IMR-90 (cell line): ENCODE measurements around the gene CLEC16A. TPM values are rescaled to one million over a fixed set of nuclear protein-coding genes. Genes with fewer than 3 reads are reported as not detected.

Experiments used
- ATAC-seq: fragments of 200-7000 bp; cut with Tn5 transposase; 2 replicates; pipeline ENCODE4 v1.9.1; 2020; ENCODE audit warnings: low read depth, mild to moderate bottlenecking, moderate library complexity
- BruUV-seq: library from RNA; stranded (reverse); fragments of 400-500 nt; replicated peaks from 2 replicates; lab custom pipeline; 2021; lab: Mats Ljungman, UMichigan
- CTCF ChIA-PET: fragments of 300-600 bp; formaldehyde crosslinking; extraction: SDS; loops from one replicate; lab custom pipeline; 2021; ENCODE audit warnings: antibody characterized with exemption; lab: Yijun Ruan, JAX
- POLR2A ChIA-PET: fragments of 300-600 bp; sonication (Branson Sonifier 250); formaldehyde crosslinking; loops from one replicate; lab custom pipeline; 2022; ENCODE audit warnings: antibody characterized with exemption; ENCODE audit not compliant: unreplicated experiment; lab: Charles Lee
- DNase-seq: peaks from one replicate; pipeline ENCODE4 v3.0.0; 2013
- H2AFZ ChIP-seq: replicated peaks from 2 replicates; pipeline ENCODE3; 2013; ENCODE audit warnings: low read length, mild to moderate bottlenecking; ENCODE audit not compliant: poor library complexity
- H2AK5ac ChIP-seq: 2 replicates; pipeline ENCODE4 v1.6.1; 2013; ENCODE audit warnings: low read depth, low read length, inconsistent platforms
- H2AK9ac ChIP-seq: replicated peaks from 2 replicates; pipeline ENCODE3; 2013; ENCODE audit warnings: mild to moderate bottlenecking, low read depth, low read length, moderate library complexity; ENCODE audit not compliant: poor library complexity
- H2BK120ac ChIP-seq: 2 replicates; pipeline ENCODE4 v1.6.1; 2013; ENCODE audit warnings: low read depth, low read length, inconsistent platforms
- H2BK15ac ChIP-seq: 3 replicates; pipeline ENCODE4 v1.6.1; 2013; ENCODE audit warnings: low read depth, low read length, inconsistent platforms
- H2BK20ac ChIP-seq: 2 replicates; pipeline ENCODE4 v1.6.1; 2013; ENCODE audit warnings: low read depth, mild to moderate bottlenecking, inconsistent platforms, low read length, moderate library complexity
- H2BK5ac ChIP-seq: 2 replicates; pipeline ENCODE4 v1.6.1; 2013; ENCODE audit warnings: mild to moderate bottlenecking, low read depth, low read length, inconsistent platforms; ENCODE audit not compliant: poor library complexity, severe bottlenecking
- H3K14ac ChIP-seq: replicated peaks from 2 replicates; pipeline ENCODE4 v1.6.1; 2013; ENCODE audit warnings: low read depth, low read length, inconsistent platforms
- H3K18ac ChIP-seq: 2 replicates; pipeline ENCODE4 v1.6.1; 2013; ENCODE audit warnings: low read depth, low read length, control low read depth
- H3K23ac ChIP-seq: 2 replicates; pipeline ENCODE4 v1.6.1; 2013; ENCODE audit warnings: low read depth, low read length, inconsistent platforms
- H3K27ac ChIP-seq: 2 replicates; pipeline ENCODE4 v1.5.1; 2013; ENCODE audit warnings: mild to moderate bottlenecking, control low read depth, low read length; ENCODE audit not compliant: insufficient read depth
- H3K27me3 ChIP-seq: 2 replicates; pipeline ENCODE4 v1.6.1; 2013; ENCODE audit warnings: low read length; ENCODE audit not compliant: control insufficient read depth, insufficient read depth
- H3K36me3 ChIP-seq: 2 replicates; pipeline ENCODE4 v1.6.1; 2013; ENCODE audit warnings: low read length, mixed read lengths; ENCODE audit not compliant: control insufficient read depth, insufficient read depth
- H3K4ac ChIP-seq: 2 replicates; pipeline ENCODE4 v1.6.1; 2013; ENCODE audit warnings: low read depth, low read length, inconsistent platforms
- H3K4me1 ChIP-seq: 2 replicates; pipeline ENCODE4 v1.6.1; 2013; ENCODE audit warnings: low read length, mixed read lengths; ENCODE audit not compliant: control insufficient read depth, insufficient read depth
- H3K4me2 ChIP-seq: 2 replicates; pipeline ENCODE4 v1.6.1; 2013; ENCODE audit warnings: low read depth, mild to moderate bottlenecking, control low read depth, low read length, moderate library complexity
- H3K4me3 ChIP-seq: 2 replicates; pipeline ENCODE4 v1.5.1; 2013; ENCODE audit warnings: low read depth, mild to moderate bottlenecking, control low read depth, low read length, moderate library complexity; ENCODE audit not compliant: insufficient read depth
- H3K56ac ChIP-seq: 2 replicates; pipeline ENCODE4 v1.6.1; 2013; ENCODE audit warnings: low read length, inconsistent platforms; ENCODE audit not compliant: insufficient read depth; ENCODE audit errors: extremely low read depth
- H3K79me1 ChIP-seq, 2 experiments: 2 replicates each; pipeline ENCODE4 v1.6.1; 2013; ENCODE audit warnings: low read length in 2 of 2, inconsistent platforms in 1 of 2, low read depth in 1 of 2
- H3K9ac ChIP-seq: 2 replicates; pipeline ENCODE4 v1.6.1; 2013; ENCODE audit warnings: low read depth, low read length, control low read depth
- H3K9me1 ChIP-seq: 2 replicates; pipeline ENCODE4 v1.6.1; 2013; ENCODE audit warnings: low read length, inconsistent platforms; ENCODE audit not compliant: insufficient read depth
- H3K9me3 ChIP-seq: 2 replicates; pipeline ENCODE4 v1.6.1; 2013; ENCODE audit warnings: low read length; ENCODE audit not compliant: control insufficient read depth, insufficient read depth
- H4K20me1 ChIP-seq: 2 replicates; pipeline ENCODE4 v1.6.1; 2013; ENCODE audit warnings: low read length, inconsistent platforms; ENCODE audit not compliant: insufficient read depth
- H4K5ac ChIP-seq: 2 replicates; pipeline ENCODE4 v1.6.1; 2013; ENCODE audit warnings: mild to moderate bottlenecking, low read depth, low read length, control low read depth
- H4K8ac ChIP-seq, 2 experiments: 2 replicates each; pipeline ENCODE4 v1.6.1; 2013; ENCODE audit warnings: low read depth in 2 of 2, low read length in 2 of 2, control low read depth in 1 of 2, inconsistent platforms in 1 of 2
- H4K91ac ChIP-seq: 2 replicates; pipeline ENCODE4 v1.6.1; 2013; ENCODE audit warnings: low read depth, low read length, inconsistent platforms; ENCODE audit not compliant: insufficient read depth
- BHLHE40 ChIP-seq: fragments of 150-350 bp; IDR thresholded peaks from 2 replicates; pipeline ENCODE4 v1.6.1; 2016; ENCODE audit warnings: mild to moderate bottlenecking, low read depth, low read length
- CEBPB ChIP-seq: IDR thresholded peaks from 2 replicates; pipeline ENCODE4 v1.6.1; 2012; ENCODE audit warnings: low read depth, low read length, improper control_type of control experiment
- CTCF ChIP-seq: conservative IDR thresholded peaks from 2 replicates; pipeline ENCODE4 v1.5.1; 2012; ENCODE audit warnings: mild to moderate bottlenecking, low read depth, low read length, improper control_type of control experiment
- ELK1 ChIP-seq: fragments of 150-350 bp; IDR thresholded peaks from 2 replicates; pipeline ENCODE4 v1.6.1; 2016; ENCODE audit warnings: low read depth, mild to moderate bottlenecking, low read length, moderate library complexity, borderline replicate concordance
- MAFK ChIP-seq: IDR thresholded peaks from 2 replicates; pipeline ENCODE4 v1.6.1; 2012; ENCODE audit warnings: low read depth, low read length, improper control_type of control experiment
- MAZ ChIP-seq: IDR thresholded peaks from 2 replicates; pipeline ENCODE4 v1.6.1; 2012; ENCODE audit warnings: low read depth, mild to moderate bottlenecking, low read length, improper control_type of control experiment, moderate library complexity, borderline replicate concordance
- NFE2L2 ChIP-seq: fragments of 150-350 bp; IDR thresholded peaks from 2 replicates; pipeline ENCODE4 v1.6.1; 2016; ENCODE audit warnings: low read depth, mild to moderate bottlenecking, low read length
- POLR2A ChIP-seq: IDR thresholded peaks from 2 replicates; pipeline ENCODE4 v1.6.1; 2012; ENCODE audit warnings: mild to moderate bottlenecking, low read depth, low read length
- RCOR1 ChIP-seq: IDR thresholded peaks from 2 replicates; pipeline ENCODE4 v1.6.1; 2012; ENCODE audit warnings: mild to moderate bottlenecking, low read length, improper control_type of control experiment; ENCODE audit not compliant: insufficient replicate concordance
- RFX5 ChIP-seq: IDR thresholded peaks from 2 replicates; pipeline ENCODE4 v1.8.0; 2012; ENCODE audit warnings: low read depth, mild to moderate bottlenecking, low read length, moderate library complexity
- SMC3 ChIP-seq: fragments of 150-350 bp; IDR thresholded peaks from 2 replicates; pipeline ENCODE4 v1.6.1; 2016; ENCODE audit warnings: low read depth, mild to moderate bottlenecking, antibody characterized with exemption, low read length, moderate library complexity
- WGBS, 2 experiments: methylation state at CpG; one replicate each; pipeline versions ENCODE4 v1.1.5 to v1.1.7; 2013; ENCODE audit warnings: missing lambda C conversion rate in 2 of 2; ENCODE audit not compliant: insufficient read length in 1 of 2; ENCODE audit errors: extremely low coverage in 2 of 2; 5-methylcytosine and 5-hydroxymethylcytosine counted together
- dilution Hi-C: fragments of 300-500 bp; cut with HindIII; formaldehyde crosslinking; loops from one replicate; pipeline ENCODE4 v1.14.3; 2018; ENCODE audit warnings: low sequenced_read_pairs; ENCODE audit not compliant: unreplicated experiment
- in situ Hi-C: fragments of 300-500 bp; cut with MboI; formaldehyde crosslinking; loops from 3 replicates; pipeline ENCODE4 v1.14.3; 2019; ENCODE audit warnings: low sequenced_read_pairs, inconsistent platforms, mixed read lengths
- intact Hi-C: fragments of 100-400 bp; cut with micrococcal nuclease; formaldehyde crosslinking; loops from 2 replicates; pipeline ENCODE4 v1.10.0; 2022
- polyA plus RNA-seq, 3 experiments: library from polyadenylated mRNA; depleted of rRNA; stranded (reverse); fragments of >200 nt; gene quantifications; 2 replicates each; pipeline ENCODE4 v1.2.3, GENCODE V29; 2012; ENCODE audit warnings: low replicate concordance in 1 of 3
- total RNA-seq: library from RNA; depleted of rRNA; stranded (reverse); fragments of >200 nt; gene quantifications from 2 replicates; pipeline ENCODE4 v1.2.3, GENCODE V29; 2012

CLEC16A gene
- total and polyA plus RNA-seq, 2 of the 4 experiments (the other 2 are of a cell fraction), result 15.9 to 16.5 TPM

DNA sequence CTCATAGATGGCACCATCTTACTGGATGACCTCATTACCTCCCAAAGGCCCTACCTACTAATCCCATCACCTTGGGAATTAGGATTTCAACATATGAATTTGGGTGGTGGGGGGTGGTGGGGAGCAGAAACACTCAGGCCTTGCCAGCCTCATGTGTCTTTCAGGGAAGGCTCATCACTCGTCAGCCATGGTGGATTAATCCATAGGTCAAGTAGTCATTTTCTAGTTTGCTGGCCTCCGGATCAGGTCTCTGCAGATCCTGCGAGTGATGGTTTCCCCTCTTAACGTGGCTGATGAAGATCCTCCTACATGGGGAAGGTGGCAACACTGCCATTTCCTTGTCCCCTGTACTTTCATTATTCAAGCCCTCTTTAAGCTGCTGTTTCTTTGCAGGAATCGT is 101.1 kb downstream of the CLEC16A start:
- Histone ChIP-seq H3K9me3 (no peaks in the 10 kb centered on the region), H3K18ac (peak overlapping the region; percentile 63), H4K5ac (peak overlapping the region; percentile 74), H2AK5ac (peak overlapping the region; percentile 88; the same call in 1 of the 2 replicates), H3K79me1 (peaks cover 3 to 21% of the 10 kb centered on the region in 2 experiments; a peak in 1 of 4 replicates), H3K56ac (no peak overlapping the region), H2BK5ac (peak overlapping the region; percentile 53), H3K4me2 (no peak overlapping the region), H3K4ac (peak overlapping the region; percentile 85), H2BK15ac (peak overlapping the region; percentile 79; the same call in 2 of the 3 replicates), H4K20me1 (no peaks in the 10 kb centered on the region), H3K36me3 (peaks cover 20% of the 10 kb centered on the region), H3K4me3 (no peak overlapping the region), H3K23ac (peak overlapping the region; percentile 57; the same call in 1 of the 2 replicates), H4K8ac (peak overlapping the region in 1 of 2 experiments; percentile 72; a peak in 2 of 4 replicates), H2AFZ (no peak overlapping the region), H3K14ac (peak overlapping the region; percentile 74; the same call in 1 of the 2 replicates), H2AK9ac (no peak overlapping the region), H4K91ac (peak overlapping the region; percentile 69), H3K4me1 (peaks cover 23% of the 10 kb centered on the region), H2BK20ac (peak overlapping the region; percentile 90), H2BK120ac (peak overlapping the region; percentile 87), H3K9ac (no peak overlapping the region), H3K27ac (peak overlapping the region; percentile 98; the same call in 1 of the 2 replicates), H3K9me1 (peaks cover 31% of the 10 kb centered on the region), H3K27me3 (no peaks in the 10 kb centered on the region)
- POLR2A ChIA-PET, result no interaction called here
- no TSS peak for BruUV-seq
- dilution Hi-C loops, result no loop called here
- DNase-seq (no peak), ATAC-seq (no peak)
- TF ChIP-seq NFE2L2 (no peak), CTCF (no peak), CEBPB (no peak), POLR2A (no peak), MAZ (no peak), RFX5 (no peak), ELK1 (no peak), MAFK (no peak), BHLHE40 (no peak), RCOR1 (no peak), SMC3 (no peak)
- CTCF ChIA-PET, result interaction anchor here (0.6 kb wide), 1 partner anchor 11 kb away, joined by 6 read pairs; no protein-coding TSS in a partner anchor
- intact Hi-C loops, result no loop called here
- in situ Hi-C loops, result no loop called here
- WGBS, 2 experiments, result 83% methylated on average over 1 of the region's 5 CpGs; no CpG with 5 or more reads in 1 of the 2 experiments
